Hippocampal formation (tissue), 2 donors: ENCODE results near the gene PDZD4.
A peak's percentile ranks its signal among the peaks of the same experiment; 100 is the strongest.

Experiments used
- DNase-seq, 2 donors: peaks; one replicate each; lab custom pipeline; 2025; lab: John Stamatoyannopoulos, UW

The PDZD4 gene

DNA sequence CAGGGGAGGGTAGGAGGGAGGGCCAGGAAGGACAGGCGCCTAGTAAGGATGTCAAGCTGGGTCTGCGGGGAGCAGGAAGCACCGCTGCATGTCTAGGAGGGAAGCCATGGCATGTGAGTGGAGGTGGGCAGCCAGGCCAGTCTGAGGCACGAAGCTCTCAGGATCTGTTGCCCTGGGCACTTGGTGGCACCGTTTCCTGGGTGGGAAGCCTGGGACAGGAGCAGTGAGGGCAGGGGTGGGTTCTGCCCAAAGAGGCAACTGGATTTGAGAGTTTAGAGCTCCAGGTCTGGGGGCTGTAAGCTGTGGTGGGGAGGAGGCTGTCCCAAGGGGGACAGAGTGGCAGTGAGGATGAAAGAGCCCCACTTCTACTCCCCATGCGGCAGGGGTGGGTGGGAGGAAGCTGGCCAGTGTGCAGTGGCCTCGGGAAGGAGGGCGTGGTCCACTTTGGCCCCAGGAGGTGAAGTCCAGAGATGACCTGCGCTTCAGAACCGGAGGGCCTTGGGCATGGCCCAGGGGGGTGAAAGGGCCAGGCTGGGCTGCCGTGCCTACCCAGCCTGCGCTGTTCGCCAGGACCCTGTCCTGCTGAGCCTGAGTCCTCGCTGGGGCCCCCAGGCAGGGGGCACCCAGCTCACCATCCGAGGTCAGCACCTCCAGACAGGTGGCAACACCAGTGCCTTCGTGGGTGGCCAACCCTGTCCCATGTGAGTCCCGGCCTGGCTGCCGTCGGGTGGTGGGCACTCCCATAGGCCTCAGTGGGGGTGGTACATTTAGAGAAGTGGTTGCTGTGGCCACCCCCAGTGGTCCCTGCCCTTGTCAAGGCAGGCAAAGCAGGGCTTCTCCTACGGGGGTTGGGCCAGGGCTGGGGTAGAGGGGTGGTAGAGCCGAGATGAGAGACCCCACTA lies 57.8 kb downstream of the PDZD4 start:
- DNase-seq, result no peak

DNA sequence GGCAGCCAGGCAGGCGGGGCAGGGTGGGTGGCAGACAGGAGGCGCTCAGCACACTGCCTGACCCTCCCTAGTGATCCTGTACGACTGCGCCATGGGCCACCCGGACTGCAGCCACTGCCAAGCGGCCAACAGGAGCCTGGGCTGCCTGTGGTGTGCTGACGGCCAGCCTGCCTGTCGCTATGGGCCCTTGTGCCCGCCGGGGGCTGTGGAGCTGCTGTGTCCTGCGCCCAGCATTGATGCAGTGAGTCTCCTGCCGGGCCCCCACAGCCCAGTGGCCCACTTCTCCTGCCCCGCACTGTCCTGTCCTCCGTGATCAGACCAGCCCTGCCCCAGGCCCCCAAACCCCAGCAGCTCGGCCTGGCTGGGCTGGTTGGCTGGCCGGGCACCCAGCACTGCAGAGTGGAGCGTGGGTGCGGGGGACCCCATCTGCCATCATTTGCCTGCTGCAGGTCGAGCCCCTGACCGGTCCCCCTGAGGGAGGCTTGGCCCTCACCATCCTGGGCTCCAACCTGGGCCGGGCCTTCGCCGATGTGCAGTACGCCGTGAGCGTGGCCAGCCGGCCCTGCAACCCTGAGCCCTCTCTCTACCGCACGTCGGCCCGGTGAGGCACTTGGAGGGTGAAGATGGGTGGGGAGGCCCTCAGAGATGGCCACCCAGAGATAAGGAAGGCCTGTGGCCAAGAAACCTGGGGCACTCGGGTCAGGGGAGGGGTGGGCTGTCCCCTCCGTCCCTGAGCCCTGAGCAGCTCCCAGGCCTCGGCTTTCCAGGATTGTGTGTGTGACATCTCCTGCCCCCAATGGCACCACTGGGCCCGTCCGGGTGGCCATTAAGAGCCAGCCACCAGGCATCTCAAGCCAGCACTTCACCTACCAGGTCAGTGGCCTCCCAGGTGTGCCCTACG lies 58.7 kb downstream of the PDZD4 start:
- no peak for DNase-seq

DNA sequence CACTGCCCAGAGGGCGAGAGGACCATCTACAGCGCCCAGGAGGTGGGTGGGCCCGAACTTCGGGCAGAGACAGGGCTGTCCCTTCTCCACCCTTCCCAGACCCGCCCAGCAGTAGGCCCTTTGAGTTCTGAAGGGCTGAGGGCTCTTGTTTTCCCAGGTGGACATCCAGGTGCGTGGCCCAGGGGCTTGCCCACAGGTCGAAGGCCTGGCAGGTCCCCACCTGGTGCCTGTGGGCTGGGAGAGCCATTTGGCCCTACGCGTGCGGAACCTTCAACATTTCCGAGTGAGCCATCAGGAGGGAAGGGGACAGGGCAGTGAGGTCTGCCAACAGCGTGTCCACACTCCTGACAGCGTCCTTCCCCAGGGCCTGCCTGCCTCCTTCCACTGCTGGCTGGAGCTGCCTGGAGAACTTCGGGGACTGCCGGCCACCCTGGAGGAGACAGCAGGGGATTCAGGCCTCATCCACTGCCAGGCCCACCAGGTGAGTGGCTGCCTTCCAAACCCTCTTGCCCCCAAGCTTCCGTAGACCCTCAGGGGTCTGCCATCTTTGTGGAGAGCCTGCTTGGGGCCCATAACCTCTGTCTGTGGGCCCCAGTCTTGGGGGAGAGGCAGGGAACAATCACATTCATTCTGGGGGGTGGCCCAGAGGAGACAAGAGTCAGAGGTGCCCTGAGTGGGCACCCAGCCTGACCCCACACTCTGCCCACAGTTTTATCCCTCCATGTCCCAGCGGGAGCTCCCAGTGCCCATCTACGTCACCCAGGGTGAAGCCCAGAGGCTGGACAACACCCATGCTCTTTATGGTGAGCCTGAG lies 59.5 kb downstream of the PDZD4 start:
- DNase-seq, result no peak

GRCh38 chrX:153769865-153770600 lies 60.3 kb downstream of the PDZD4 start:
- no peak for DNase-seq

- no peak for DNase-seq
Measured at GRCh38 chrX:153769158-153769864, 61.0 kb downstream of the PDZD4 start.

GRCh38 chrX:153768311-153769157 lies 61.8 kb downstream of the PDZD4 start:
- DNase-seq, result no peak

- DNase-seq, result no peak
Measured at GRCh38 chrX:153767674-153768055, 62.7 kb downstream of the PDZD4 start.

DNA sequence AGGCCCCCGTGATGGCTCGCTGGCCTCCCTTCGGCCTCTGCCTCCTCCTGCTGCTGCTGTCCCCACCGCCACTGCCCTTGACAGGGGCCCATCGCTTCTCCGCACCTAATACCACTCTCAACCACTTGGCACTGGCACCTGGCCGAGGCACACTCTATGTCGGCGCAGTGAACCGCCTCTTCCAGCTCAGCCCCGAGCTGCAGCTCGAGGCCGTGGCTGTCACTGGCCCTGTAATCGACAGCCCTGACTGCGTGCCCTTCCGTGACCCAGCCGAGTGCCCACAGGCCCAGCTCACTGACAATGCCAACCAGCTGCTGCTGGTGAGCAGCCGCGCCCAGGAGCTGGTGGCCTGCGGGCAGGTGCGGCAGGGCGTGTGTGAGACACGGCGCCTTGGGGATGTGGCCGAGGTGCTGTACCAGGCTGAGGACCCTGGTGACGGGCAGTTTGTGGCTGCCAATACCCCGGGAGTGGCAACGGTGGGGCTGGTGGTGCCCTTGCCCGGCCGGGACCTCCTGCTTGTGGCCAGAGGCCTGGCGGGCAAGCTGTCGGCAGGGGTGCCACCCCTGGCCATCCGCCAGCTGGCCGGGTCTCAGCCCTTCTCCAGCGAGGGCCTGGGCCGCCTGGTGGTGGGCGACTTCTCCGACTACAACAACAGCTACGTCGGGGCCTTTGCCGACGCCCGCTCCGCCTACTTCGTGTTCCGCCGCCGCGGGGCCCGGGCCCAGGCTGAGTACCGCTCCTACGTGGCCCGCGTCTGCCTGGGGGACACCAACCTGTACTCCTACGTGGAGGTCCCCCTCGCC lies 63.3 kb downstream of the PDZD4 start:
- no peak for DNase-seq

- DNase-seq, result peak in 1 of 2 donors; percentile 66
Measured at GRCh38 chrX:153766098-153766817, 64.1 kb downstream of the PDZD4 start.

DNA sequence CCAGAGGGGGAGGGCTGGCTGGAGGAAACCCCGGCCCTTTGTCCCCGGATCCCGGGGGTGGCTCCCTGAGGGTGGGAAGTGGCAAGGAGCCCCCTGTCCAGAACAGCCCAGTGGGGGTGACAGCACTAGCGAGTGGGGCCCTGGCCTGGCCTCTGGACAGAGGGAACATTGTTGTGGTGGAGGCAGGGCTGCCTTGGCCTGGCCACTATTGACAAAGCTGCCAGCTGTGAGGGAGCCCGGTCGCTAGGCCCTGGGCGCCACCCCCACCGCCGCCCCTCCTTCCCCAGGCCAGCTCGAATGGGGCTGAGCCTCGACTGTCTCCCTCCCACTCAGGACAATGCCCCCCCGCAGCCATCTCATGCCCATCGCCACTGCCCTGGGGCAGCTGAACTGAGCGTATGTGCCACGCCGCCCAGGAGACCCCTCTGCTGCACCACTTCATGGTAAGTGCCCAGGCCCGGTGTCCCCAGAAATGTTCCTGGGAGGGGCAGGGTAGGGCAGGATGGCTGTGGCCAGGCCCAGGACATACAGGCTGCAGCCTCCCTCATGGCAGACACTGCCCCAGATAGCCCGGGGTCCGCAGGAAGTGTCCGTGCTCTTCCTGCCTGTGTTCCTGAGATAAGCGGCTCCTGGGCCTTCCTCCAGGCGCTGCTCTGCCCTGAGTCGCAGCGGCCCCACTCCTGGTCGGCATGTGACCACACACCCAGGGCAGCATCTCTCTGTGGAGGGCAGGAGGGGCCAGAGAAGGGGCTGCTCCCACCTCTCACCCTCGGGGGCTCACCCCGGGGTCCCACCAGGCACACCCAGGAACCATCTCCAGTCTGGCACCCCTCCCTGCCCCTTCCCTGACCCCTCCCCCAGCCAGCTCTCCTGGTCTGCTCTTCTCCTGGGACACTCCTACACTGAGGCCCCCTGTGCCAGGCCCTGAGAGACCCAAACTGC lies 64.9 kb downstream of the PDZD4 start:
- peak; percentile 89 to 95 for DNase-seq

GRCh38 chrX:153764786-153765137 lies 65.6 kb downstream of the PDZD4 start:
- DNase-seq, result no peak

DNA sequence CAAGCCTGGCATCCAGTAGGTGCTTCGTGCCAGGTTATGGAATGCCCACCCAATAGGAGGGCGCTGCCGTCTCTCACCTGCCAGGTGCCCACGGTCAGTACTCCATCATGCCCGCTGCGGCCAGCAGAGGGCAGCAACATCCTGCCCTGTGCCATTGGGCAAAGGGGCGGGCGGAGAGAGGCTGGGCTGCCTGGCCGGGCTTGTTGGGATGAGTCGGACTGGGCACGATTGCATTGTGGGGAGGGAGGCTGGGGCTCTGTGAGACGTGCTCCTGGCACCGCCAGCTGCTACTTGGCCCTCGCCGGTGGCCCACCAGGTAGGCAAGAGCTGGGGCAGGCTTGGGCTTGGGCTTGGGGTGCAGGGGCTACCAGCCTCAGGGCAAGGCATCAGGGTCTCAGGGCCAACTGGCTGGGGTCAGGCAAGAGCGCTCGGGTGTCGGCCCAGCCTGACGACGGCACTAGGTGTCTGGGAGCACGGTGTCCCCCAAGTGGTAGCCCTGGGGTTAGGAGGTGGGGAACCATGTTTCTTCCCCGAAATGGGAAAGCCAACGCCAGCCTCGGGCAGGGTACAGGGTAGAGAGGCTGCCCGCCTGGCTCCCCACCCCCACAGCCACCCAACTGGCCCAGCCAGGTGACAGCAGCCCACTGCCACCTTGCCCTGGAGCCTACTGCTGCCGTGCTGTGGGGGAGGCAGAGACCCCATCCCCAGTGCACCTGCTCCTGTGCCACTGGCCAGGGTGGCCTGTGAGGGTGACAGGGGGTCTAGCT lies 66.2 kb downstream of the PDZD4 start, which contains the start of gene PLXNB3:
TSS of gene PLXNB3 (plus strand) at position 261 of the 767 bp plus-strand sequence. CDS start 1,287 bp downstream, outside the sequence.
- DNase-seq, result peak; percentile 71 to 72

DNA sequence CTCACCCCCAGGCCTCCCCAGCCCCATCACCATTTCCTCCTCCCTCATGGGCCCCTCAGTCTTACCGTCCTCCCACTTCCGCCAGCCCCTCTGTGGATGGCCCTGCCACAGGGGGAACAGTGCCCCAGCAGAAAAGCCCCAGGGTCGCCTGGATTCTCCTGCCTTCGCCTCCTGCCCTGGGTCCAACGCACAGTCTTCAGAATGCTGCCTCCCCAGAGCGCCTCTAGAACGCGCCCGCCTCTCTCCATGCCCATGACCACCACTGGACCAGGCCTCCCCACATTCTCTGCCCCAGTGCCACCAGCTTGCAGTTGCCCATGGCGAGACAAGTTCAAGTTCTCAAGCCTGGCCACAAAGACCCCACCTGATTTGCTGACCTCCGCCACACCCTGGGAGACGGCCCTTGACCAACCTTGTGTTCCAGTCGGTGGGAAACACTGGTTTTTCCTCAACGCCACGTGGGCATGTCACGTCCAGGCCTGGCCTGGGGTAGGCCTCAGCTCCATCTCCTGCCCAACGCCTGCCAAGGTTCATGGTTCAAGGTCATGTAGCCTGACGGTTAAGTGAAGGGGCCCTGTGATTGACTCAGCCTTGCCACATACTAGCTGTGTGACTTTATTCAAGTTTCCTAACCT lies 66.9 kb downstream of the PDZD4 start:
- no peak for DNase-seq

- DNase-seq, result no peak
Measured at GRCh38 chrX:153762626-153763173, 67.6 kb downstream of the PDZD4 start.

- DNase-seq, result no peak
Measured at GRCh38 chrX:153761863-153762262, 68.5 kb downstream of the PDZD4 start.
